H1 (cell line): ENCODE results near the gene CRABP1. TPM values are rescaled to one million over a fixed set of nuclear protein-coding genes. Genes with fewer than 3 reads are reported as not detected.
A peak's percentile ranks its signal among the peaks of the same experiment; 100 is the strongest.

Experiments
- CTCF ChIA-PET: fragments of 300-600 bp; sonication (Branson Sonifier 250); formaldehyde crosslinking; loops from one replicate; lab custom pipeline; 2021; ENCODE audit not compliant: partially characterized antibody; lab: Charles Lee
- POLR2A ChIA-PET: fragments of 300-600 bp; sonication (Branson Sonifier 250); formaldehyde crosslinking; loops from one replicate; lab custom pipeline; 2021; ENCODE audit warnings: inconsistent platforms; ENCODE audit not compliant: partially characterized antibody; lab: Charles Lee
- DNase-seq, 2 experiments: peaks; one replicate each; pipeline versions ENCODE4 v3.0.0 to v3.0.0-alpha.2; 2010 to 2022; ENCODE audit warnings: low spot score in 2 of 2, low read depth in 1 of 2, mixed read lengths in 1 of 2
- FAIRE-seq: peaks from 2 replicates; lab custom pipeline; 2011; peaks lifted over from hg19 to GRCh38; lab: Jason Lieb, UNC
- H2AFZ ChIP-seq: 2 replicates; pipeline ENCODE4 v1.8.1; 2012; ENCODE audit warnings: low read length, inconsistent platforms
- H2AK5ac ChIP-seq: 2 replicates; pipeline ENCODE4 v1.6.1; 2013; ENCODE audit warnings: low read depth, low read length
- H2BK120ac ChIP-seq: replicated peaks from 2 replicates; pipeline ENCODE3; 2013; ENCODE audit warnings: low read depth, low read length, inconsistent platforms
- H2BK12ac ChIP-seq: 2 replicates; pipeline ENCODE4 v1.6.1; 2013; ENCODE audit warnings: low read depth, low read length
- H2BK15ac ChIP-seq: 2 replicates; pipeline ENCODE4 v1.6.1; 2013; ENCODE audit warnings: low read length
- H2BK20ac ChIP-seq: 2 replicates; pipeline ENCODE4 v1.6.1; 2013; ENCODE audit warnings: low read length
- H2BK5ac ChIP-seq: 2 replicates; pipeline ENCODE4 v1.6.1; 2013; ENCODE audit warnings: low read depth, low read length
- H3K14ac ChIP-seq: 2 replicates; pipeline ENCODE4 v1.6.1; 2013; ENCODE audit warnings: inconsistent platforms; ENCODE audit not compliant: insufficient read length
- H3K18ac ChIP-seq: 2 replicates; pipeline ENCODE4 v1.6.1; 2013; ENCODE audit warnings: low read length; ENCODE audit errors: extremely low read depth
- H3K23ac ChIP-seq: 2 replicates; pipeline ENCODE4 v1.6.1; 2013; ENCODE audit warnings: inconsistent platforms; ENCODE audit not compliant: insufficient read length
- H3K23me2 ChIP-seq: 2 replicates; pipeline ENCODE4 v1.6.1; 2013; ENCODE audit warnings: low read depth, low read length
- H3K27ac ChIP-seq: 2 replicates; pipeline ENCODE4 v1.6.1; 2011; ENCODE audit warnings: low read depth, low read length, inconsistent platforms
- H3K27me3 ChIP-seq, 4 experiments: replicated peaks in 1 of 4; 1 replicate in 1 of 4; 2 replicates in 3 of 4; pipeline versions ENCODE4 v1.6.1 to v1.8.1; 2011 to 2013; ENCODE audit warnings: low read length in 3 of 4, mild to moderate bottlenecking in 3 of 4, inconsistent platforms in 2 of 4, mixed read lengths in 2 of 4, moderate library complexity in 1 of 4; ENCODE audit not compliant: control insufficient read depth in 3 of 4, insufficient read depth in 3 of 4; ENCODE audit errors: extremely low read depth in 1 of 4
- H3K36me3 ChIP-seq, 4 experiments: 2 replicates each; pipeline versions ENCODE4 v1.6.1 to v1.8.1; 2011 to 2013; ENCODE audit warnings: mild to moderate bottlenecking in 4 of 4, low read length in 3 of 4, moderate library complexity in 2 of 4, control low read depth in 1 of 4, inconsistent platforms in 1 of 4; ENCODE audit not compliant: insufficient read depth in 4 of 4, control insufficient read depth in 2 of 4
- H3K4ac ChIP-seq: replicated peaks from 2 replicates; pipeline ENCODE3; 2013; ENCODE audit warnings: low read length, low read depth, mixed read lengths, inconsistent platforms; ENCODE audit not compliant: insufficient read length
- H3K4me1 ChIP-seq, 4 experiments: replicated peaks in 1 of 4; 1 replicate in 1 of 4; 2 replicates in 3 of 4; pipeline versions ENCODE4 v1.6.1 to v1.8.1; 2011 to 2013; ENCODE audit warnings: low read length in 3 of 4, inconsistent platforms in 2 of 4, mixed read lengths in 1 of 4; ENCODE audit not compliant: insufficient read depth in 4 of 4, control insufficient read depth in 3 of 4
- H3K4me2 ChIP-seq, 2 experiments: 2 replicates each; pipeline versions ENCODE4 v1.6.1 to v1.8.1; 2011 to 2013; ENCODE audit warnings: low read depth in 2 of 2, low read length in 2 of 2, control low read depth in 1 of 2, inconsistent platforms in 1 of 2, mild to moderate bottlenecking in 1 of 2; ENCODE audit not compliant: insufficient read depth in 1 of 2
- H3K4me3 ChIP-seq, 4 experiments: fragments of 200-600, 300-600 bp in 1 of 4; sonication (generic), shearing (Covaris generic), sonication (Bioruptor Twin) in 1 of 4; 2 replicates each; pipeline versions ENCODE4 v1.5.1 to v1.8.1; 2011 to 2016; ENCODE audit warnings: low read length in 4 of 4, low read depth in 3 of 4, control low read depth in 2 of 4, inconsistent platforms in 2 of 4, mild to moderate bottlenecking in 2 of 4, mixed read lengths in 1 of 4, moderate library complexity in 1 of 4; ENCODE audit not compliant: insufficient read depth in 2 of 4; ENCODE audit errors: extremely low read depth in 1 of 4
- H3K56ac ChIP-seq: replicated peaks from 2 replicates; pipeline ENCODE3; 2013; ENCODE audit warnings: low read depth, mild to moderate bottlenecking, mixed read lengths, low read length, inconsistent platforms; ENCODE audit not compliant: insufficient read length
- H3K79me1 ChIP-seq: 2 replicates; pipeline ENCODE4 v1.6.1; 2013; ENCODE audit warnings: low read depth, low read length, control low read depth
- H3K79me2 ChIP-seq, 2 experiments: 2 replicates each; pipeline versions ENCODE4 v1.6.1 to v1.8.1; 2012 to 2013; ENCODE audit warnings: low read length in 2 of 2, mild to moderate bottlenecking in 2 of 2, inconsistent platforms in 1 of 2; ENCODE audit not compliant: insufficient read depth in 2 of 2, control insufficient read depth in 1 of 2
- H3K9ac ChIP-seq, 4 experiments: replicated peaks in 1 of 4; 1 replicate in 1 of 4; 2 replicates in 3 of 4; pipeline versions ENCODE4 v1.6.1 to v1.8.1; 2011 to 2013; ENCODE audit warnings: low read depth in 3 of 4, low read length in 3 of 4, control low read depth in 2 of 4, mild to moderate bottlenecking in 2 of 4, moderate library complexity in 2 of 4, inconsistent platforms in 1 of 4; ENCODE audit errors: extremely low read depth in 1 of 4
- H3K9me3 ChIP-seq, 2 experiments: 2 replicates each; pipeline versions ENCODE4 v1.6.1 to v1.8.1; 2012 to 2013; ENCODE audit warnings: mild to moderate bottlenecking in 2 of 2, moderate library complexity in 2 of 2, control low read depth in 1 of 2, inconsistent platforms in 1 of 2, low read depth in 1 of 2, low read length in 1 of 2, mixed read lengths in 1 of 2; ENCODE audit not compliant: insufficient read depth in 2 of 2
- H4K20me1 ChIP-seq, 2 experiments: replicated peaks in 1 of 2; 2 replicates each; pipeline versions ENCODE3 to v1.8.1; 2011 to 2013; ENCODE audit warnings: inconsistent platforms in 2 of 2, low read length in 2 of 2, mild to moderate bottlenecking in 1 of 2; ENCODE audit not compliant: insufficient read depth in 2 of 2, control insufficient read depth in 1 of 2
- H4K5ac ChIP-seq: 2 replicates; pipeline ENCODE4 v1.6.1; 2013; ENCODE audit warnings: low read length, low read depth, mixed read lengths, inconsistent platforms; ENCODE audit not compliant: insufficient read length
- H4K8ac ChIP-seq: 2 replicates; pipeline ENCODE4 v1.8.0; 2013; ENCODE audit warnings: mild to moderate bottlenecking, moderate library complexity, low read length, inconsistent platforms; ENCODE audit not compliant: insufficient read depth; ENCODE audit errors: extremely low read depth
- H4K91ac ChIP-seq: replicated peaks from 2 replicates; pipeline ENCODE3; 2013; ENCODE audit warnings: low read length, mixed read lengths, inconsistent platforms; ENCODE audit not compliant: insufficient read length
- BRCA1 ChIP-seq: IDR thresholded peaks from 2 replicates; pipeline ENCODE4 v1.6.1; 2012; ENCODE audit warnings: low read depth, low read length, improper control_type of control experiment
- CTCF ChIP-seq, 3 experiments: IDR thresholded peaks; 1 replicate in 2 of 3; 2 replicates in 1 of 3; pipeline versions ENCODE4 v1.5.1 to v1.6.1; 2011; ENCODE audit warnings: low read length in 3 of 3, mild to moderate bottlenecking in 3 of 3, inconsistent platforms in 2 of 3, low read depth in 1 of 3, moderate library complexity in 1 of 3; ENCODE audit not compliant: insufficient read depth in 1 of 3; ENCODE audit errors: control extremely low read depth in 1 of 3
- GABPA ChIP-seq: IDR thresholded peaks from 2 replicates; pipeline ENCODE4 v1.6.1; 2011; ENCODE audit warnings: mild to moderate bottlenecking, low read length, moderate library complexity, borderline replicate concordance; ENCODE audit not compliant: insufficient read depth
- SRF ChIP-seq: IDR thresholded peaks from 2 replicates; pipeline ENCODE4 v1.6.1; 2011; ENCODE audit warnings: mild to moderate bottlenecking, low read depth, low read length, moderate library complexity
- SUZ12 ChIP-seq: fragments of 200-600 bp; sonication (generic); IDR thresholded peaks from 2 replicates; pipeline ENCODE4 v1.6.1; 2012; ENCODE audit warnings: mild to moderate bottlenecking, inconsistent platforms, low read length, moderate library complexity, mixed read lengths
- TCF12 ChIP-seq: IDR thresholded peaks from 2 replicates; pipeline ENCODE4 v1.6.1; 2011; ENCODE audit warnings: low read depth, mild to moderate bottlenecking, low read length
- WGBS, 2 experiments: shearing (Covaris generic) in 1 of 2; methylation state at CpG; one replicate each; pipeline versions ENCODE4 v1.1.6 to v1.1.7; 2013 to 2015; ENCODE audit warnings: low lambda C conversion rate in 2 of 2, mixed read lengths in 2 of 2, inconsistent platforms in 1 of 2, low coverage in 1 of 2, missing lambda C conversion rate in 1 of 2; ENCODE audit not compliant: insufficient replicate concordance in 2 of 2, insufficient coverage in 1 of 2, insufficient read length in 1 of 2; ENCODE audit errors: extremely low coverage in 1 of 2, missing lambda C conversion rate in 1 of 2; 5-methylcytosine and 5-hydroxymethylcytosine counted together
- polyA plus RNA-seq, 7 experiments: library from polyadenylated mRNA; depleted of rRNA in 3 of 7; stranded (reverse) in 5 of 7; unstranded in 2 of 7; fragments of >200 nt in 5 of 7; fragments of 200-250 nt in 2 of 7; gene quantifications; 1 replicate in 5 of 7; 2 replicates in 1 of 7; 4 replicates in 1 of 7; pipeline versions ENCODE4 v1.2.1 to v1.2.3, GENCODE V29; 2011 to 2013; ENCODE audit warnings: missing spikeins in 2 of 7, mixed read lengths in 2 of 7
- total RNA-seq: library from RNA; stranded (reverse); fragmentation: NEBNext Ultra II Directional; extraction: Animal tissue kit (Norgen Biotek cat#: 25700); gene quantifications from 2 replicates; pipeline ENCODE4 v1.2.1, GENCODE V29; 2021

CRABP1 gene
- total and polyA plus RNA-seq, 2 of the 8 experiments (the other 6 are each of a cell fraction or from before 2014, with no cell fraction given) = 385 to 655 TPM

DNA sequence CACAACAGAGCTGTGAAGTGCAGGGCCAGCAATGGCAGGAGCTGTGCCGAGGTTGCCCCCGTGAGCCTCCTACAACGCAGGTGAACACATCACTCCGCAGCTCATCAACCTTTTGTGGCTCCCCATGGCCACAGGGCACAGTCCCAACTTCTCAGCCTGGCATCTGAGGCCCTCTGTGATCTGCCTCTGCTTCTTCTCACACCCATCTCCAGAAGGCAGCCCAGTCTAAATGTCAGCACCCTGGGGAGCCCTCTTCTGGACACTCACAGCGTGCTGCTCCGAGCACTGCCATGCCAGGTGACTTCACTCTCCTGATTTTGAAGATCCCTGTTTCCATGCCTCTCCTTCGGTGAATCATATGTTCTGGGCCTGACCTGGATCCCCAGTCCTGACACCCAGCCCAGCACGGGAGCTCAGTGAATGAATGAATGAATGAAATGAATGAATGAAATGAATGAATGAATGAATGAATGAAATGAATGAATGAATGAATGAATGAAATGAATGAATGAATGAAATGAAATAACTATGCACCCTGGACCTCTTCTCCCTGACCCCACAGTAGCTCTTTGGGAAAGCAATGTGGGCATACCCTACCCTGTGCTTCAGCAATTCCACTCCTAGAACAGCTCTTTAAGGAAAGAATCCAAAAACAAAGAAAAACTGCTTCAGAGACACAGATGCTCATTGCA lies 22.9 kb upstream of the CRABP1 start:
- H4K91ac ChIP-seq = peak overlapping the region; percentile 20
- H3K18ac ChIP-seq = no peak overlapping the region; the same call in 1 of the 2 replicates
- peak overlapping the region; percentile 55; the same call in 1 of the 2 replicates for H2BK20ac ChIP-seq
- no peaks in the 10 kb centered on the region for H3K27me3 ChIP-seq
- peak overlapping the region; percentile 12 for H3K4ac ChIP-seq
- H2BK12ac ChIP-seq = peak overlapping the region; percentile 51; the same call in 1 of the 2 replicates
- no peak overlapping the region; a peak in 1 of 7 replicates for H3K9ac ChIP-seq
- no peak overlapping the region for H3K56ac ChIP-seq
- H3K14ac ChIP-seq = no peak overlapping the region
- no peaks in the 10 kb centered on the region for H4K20me1 ChIP-seq
- H3K79me2 ChIP-seq = no peaks in the 10 kb centered on the region
- no peak overlapping the region for H3K23ac ChIP-seq
- CTCF ChIA-PET = interaction anchor here (0.6 to 13.0 kb wide), 21 partner anchors 9 to 392 kb away, joined by 3 to 104 read pairs (median 5); partner anchors contain the start of gene CRABP1
- WGBS, 2 experiments = 82% methylated on average over 8 of the region's 8 CpGs; no CpG with 5 or more reads in 1 of the 2 experiments
- DNase-seq (no peak), FAIRE-seq (no peak)
- H2BK5ac ChIP-seq = no peak overlapping the region
- H3K79me1 ChIP-seq = no peaks in the 10 kb centered on the region
- no peak overlapping the region for H4K5ac ChIP-seq
- peak overlapping the region; percentile 31; the same call in 1 of the 2 replicates for H2AFZ ChIP-seq
- H3K9me3 ChIP-seq = no peaks in the 10 kb centered on the region
- no peak overlapping the region for H3K27ac ChIP-seq
- H3K4me2 ChIP-seq = no peak overlapping the region
- peaks cover 8 to 23% (median 18%) of the 10 kb centered on the region in 4 experiments for H3K4me1 ChIP-seq
- no peak overlapping the region for H2BK15ac ChIP-seq
- H3K36me3 ChIP-seq = no peaks in the 10 kb centered on the region
- no peaks in the 10 kb centered on the region for H3K23me2 ChIP-seq
- H2AK5ac ChIP-seq = no peak overlapping the region
- POLR2A ChIA-PET = interaction anchor here (0.5 to 1.6 kb wide), 6 partner anchors 22 to 163 kb away, joined by 3 to 7 read pairs (median 4); partner anchors contain the start of gene CRABP1
- H2BK120ac ChIP-seq = no peak overlapping the region
- no peak overlapping the region; the same call in 1 of the 2 replicates for H4K8ac ChIP-seq
- H3K4me3 ChIP-seq = no peak overlapping the region
- TF ChIP-seq SUZ12 = no peak
- TF ChIP-seq TCF12 = no peak
- no peak for TF ChIP-seq SRF
- no peak for TF ChIP-seq GABPA
- TF ChIP-seq CTCF (IDR thresholded peaks at IDR 0.05; ENCODE audit: control extremely low read depth in 1 of 3, insufficient read depth in 1 of 3, low read depth in 1 of 3, low read length in 3 of 3) = peak in 1 of 3 experiments; percentile 5; a peak in 1 of 4 replicates
- TF ChIP-seq BRCA1 = 0 out of 2 replicates have a peak, but pooled peaks have one; percentile 27
